Measurements from ENCODE around the gene CRPPA. TPM values are rescaled to one million over a fixed set of nuclear protein-coding genes. Genes with fewer than 3 reads are reported as not detected.
A peak's percentile ranks its signal among the peaks of the same experiment; 100 is the strongest.
"Not testable (repeated sequence)": the region's sequence is repeated elsewhere in the genome, so short reads cannot be mapped to it uniquely, and the experiment has no call there.

The CRPPA gene
- 1 to 10 TPM; 1.6 to 1.8 TPM for total RNA-seq
- polyA plus RNA-seq = under 1 TPM; 0.10 to 0.94 (median 0.69) TPM
- total RNA-seq = 1.2 to 3.2 (median 2.9) reads per million in 6 experiments

GRCh38 chr7:16421333-16422102 lies at the start of gene CRPPA:
TSS of gene CRPPA (minus strand) at chr7:16421538. CDS start at chr7:16421322, 216 bp downstream.
- Mint-ChIP-seq H3K27ac (peak within 1 kb of the TSS; percentile 87 to 98 (median 94)), H3K27me3 (peaks cover 0 to 13% (median 0%) of the 10 kb centered on the region in 5 donors), H3K36me3 (no peaks in the 10 kb centered on the region), H3K4me1 (peaks cover 9 to 23% (median 17%) of the 10 kb centered on the region in 4 donors), H3K9me3 (no peaks in the 10 kb centered on the region), H3K4me3 (peak within 1 kb of the TSS; percentile 82 to 99 (median 91))
- peak in 9 of 10 donors; percentile 11 to 70 (median 44) for DNase-seq
- POLR2A ChIA-PET = interaction anchor here (0.6 to 2.1 kb wide), 11 partner anchors 10 to 876 kb away, joined by 3 to 40 read pairs (median 4); partner anchors contain the start of genes ANKMY2 and BZW2
- ATAC-seq = peak; percentile 37 to 41

- peak in 1 of 2 donors; percentile 55 for ATAC-seq
Observed at GRCh38 chr7:16465469-16466361, 44.4 kb upstream of the CRPPA start, which contains the start of gene SOSTDC1. TSS of gene SOSTDC1 (minus strand) at chr7:16465738. CDS start at chr7:16465668, 70 bp downstream.

GRCh38 chr7:16463949-16464715 lies 42.8 kb upstream of the CRPPA start:
- no peak for ATAC-seq
- DNase-seq = no peak
- Mint-ChIP-seq H3K27me3 (peaks cover 0 to 4% (median 3%) of the 10 kb centered on the region in 5 donors), H3K9me3 (no peaks in the 10 kb centered on the region), H3K27ac (no peak overlapping the region), H3K36me3 (peaks cover 0 to 2% (median 0%) of the 10 kb centered on the region in 3 donors), H3K4me1 (peaks cover 0 to 9% (median 4%) of the 10 kb centered on the region in 4 donors), H3K4me3 (no peak overlapping the region)
- POLR2A ChIA-PET = no interaction called here

More at GRCh38 chr7:16465469-16466361, 44.4 kb upstream of the CRPPA start, which contains the start of gene SOSTDC1:
- DNase-seq = no peak
- POLR2A ChIA-PET = interaction anchor here (0.6 kb wide), 1 partner anchor 247 kb away, joined by 6 read pairs; no protein-coding TSS in a partner anchor
- H3K27me3 Mint-ChIP-seq = peaks cover 0 to 4% (median 3%) of the 10 kb centered on the region in 5 donors
- peak within 1 kb of the TSS in 9 of 10 donors; percentile 4 to 56 (median 42) for H3K4me3 Mint-ChIP-seq
- peaks cover 0 to 9% (median 4%) of the 10 kb centered on the region in 4 donors for H3K4me1 Mint-ChIP-seq
- peak within 1 kb of the TSS in 2 of 10 donors; percentile 29 to 61 for H3K27ac Mint-ChIP-seq
- H3K36me3 Mint-ChIP-seq = peaks cover 0 to 2% (median 0%) of the 10 kb centered on the region in 3 donors
- no peaks in the 10 kb centered on the region for H3K9me3 Mint-ChIP-seq

- peaks cover 0 to 2% (median 0%) of the 10 kb centered on the region in 3 donors for H3K36me3 Mint-ChIP-seq
- no peak for DNase-seq
- peaks cover 0 to 9% (median 4%) of the 10 kb centered on the region in 4 donors for H3K4me1 Mint-ChIP-seq
- POLR2A ChIA-PET = no interaction called here
- peaks cover 0 to 4% (median 2%) of the 10 kb centered on the region in 5 donors for H3K27me3 Mint-ChIP-seq
- no peak overlapping the region for H3K4me3 Mint-ChIP-seq
- no peak overlapping the region for H3K27ac Mint-ChIP-seq
- H3K9me3 Mint-ChIP-seq = no peaks in the 10 kb centered on the region
- ATAC-seq = no peak
Observed at GRCh38 chr7:16463520-16463919, 42.2 kb upstream of the CRPPA start.

- H3K27me3 Mint-ChIP-seq = peaks cover 0 to 4% (median 0%) of the 10 kb centered on the region in 5 donors
- DNase-seq (no peak), ATAC-seq (no peak)
- POLR2A ChIA-PET = no interaction called here
- no peaks in the 10 kb centered on the region for H3K9me3 Mint-ChIP-seq
- no peak overlapping the region for H3K4me3 Mint-ChIP-seq
- no peaks in the 10 kb centered on the region for H3K36me3 Mint-ChIP-seq
- peak overlapping the region in 1 of 10 donors; percentile 41 for H3K27ac Mint-ChIP-seq
- H3K4me1 Mint-ChIP-seq = peaks cover 0 to 9% (median 4%) of the 10 kb centered on the region in 4 donors
Observed at GRCh38 chr7:16462431-16462889, 41.1 kb upstream of the CRPPA start.

GRCh38 chr7:16460789-16461493 lies 39.6 kb upstream of the CRPPA start:
- Mint-ChIP-seq H3K4me1 (peaks cover 0 to 8% (median 4%) of the 10 kb centered on the region in 4 donors), H3K9me3 (peaks cover 0 to 5% (median 0%) of the 10 kb centered on the region in 9 donors), H3K4me3 (no peak overlapping the region), H3K36me3 (peaks cover 0 to 6% (median 0%) of the 10 kb centered on the region in 3 donors), H3K27me3 (peaks cover 0 to 4% (median 0%) of the 10 kb centered on the region in 5 donors), H3K27ac (no peak overlapping the region)
- ATAC-seq (no peak), DNase-seq (no peak)
- POLR2A ChIA-PET = no interaction called here

GRCh38 chr7:16456303-16456702 lies 35.0 kb upstream of the CRPPA start:
- H3K4me3 Mint-ChIP-seq, H3K9me3 Mint-ChIP-seq, POLR2A ChIA-PET, DNase-seq, H3K4me1 Mint-ChIP-seq, H3K27me3 Mint-ChIP-seq, ATAC-seq, H3K36me3 Mint-ChIP-seq, H3K27ac Mint-ChIP-seq: not testable (repeated sequence)

- peaks cover 0 to 8% (median 5%) of the 10 kb centered on the region in 4 donors for H3K4me1 Mint-ChIP-seq
- POLR2A ChIA-PET = no interaction called here
- H3K36me3 Mint-ChIP-seq = peaks cover 0 to 6% (median 0%) of the 10 kb centered on the region in 3 donors
- ATAC-seq (no peak), DNase-seq (no peak)
- H3K4me3 Mint-ChIP-seq = peak overlapping the region in 2 of 10 donors; percentile 18 to 20
- H3K27ac Mint-ChIP-seq = no peak overlapping the region
- peaks cover 0 to 5% (median 0%) of the 10 kb centered on the region in 9 donors for H3K9me3 Mint-ChIP-seq
- H3K27me3 Mint-ChIP-seq = no peaks in the 10 kb centered on the region
Observed at GRCh38 chr7:16455591-16455990, 34.3 kb upstream of the CRPPA start.

- H3K36me3 Mint-ChIP-seq = no peaks in the 10 kb centered on the region
- peaks cover 0 to 2% (median 1%) of the 10 kb centered on the region in 4 donors for H3K4me1 Mint-ChIP-seq
- DNase-seq = no peak
- H3K4me3 Mint-ChIP-seq = no peak overlapping the region
- H3K27ac Mint-ChIP-seq = no peak overlapping the region
- no peak for ATAC-seq
- H3K9me3 Mint-ChIP-seq = no peaks in the 10 kb centered on the region
- H3K27me3 Mint-ChIP-seq = peaks cover 0 to 2% (median 0%) of the 10 kb centered on the region in 5 donors
- POLR2A ChIA-PET = no interaction called here
Observed at GRCh38 chr7:16450366-16450765, 29.0 kb upstream of the CRPPA start.

GRCh38 chr7:16447876-16448275 lies 26.5 kb upstream of the CRPPA start:
- Mint-ChIP-seq H3K27me3 (peaks cover 0 to 2% (median 0%) of the 10 kb centered on the region in 5 donors), H3K4me1 (no peaks in the 10 kb centered on the region)
- POLR2A ChIA-PET = no interaction called here

GRCh38 chr7:16446508-16446907 lies 25.2 kb upstream of the CRPPA start:
- H3K36me3 Mint-ChIP-seq = no peaks in the 10 kb centered on the region
- H3K27ac Mint-ChIP-seq = no peak overlapping the region
- peaks cover 0 to 2% (median 0%) of the 10 kb centered on the region in 5 donors for H3K27me3 Mint-ChIP-seq
- no peak overlapping the region for H3K4me3 Mint-ChIP-seq
- H3K9me3 Mint-ChIP-seq = peaks cover 0 to 5% (median 0%) of the 10 kb centered on the region in 9 donors
- DNase-seq (no peak), ATAC-seq (no peak)
- POLR2A ChIA-PET = no interaction called here
- H3K4me1 Mint-ChIP-seq = no peaks in the 10 kb centered on the region

More at GRCh38 chr7:16447876-16448275, 26.5 kb upstream of the CRPPA start:
- DNase-seq = no peak
- ATAC-seq = no peak
- Mint-ChIP-seq H3K36me3 (no peaks in the 10 kb centered on the region), H3K9me3 (no peaks in the 10 kb centered on the region), H3K4me3 (no peak overlapping the region), H3K27ac (no peak overlapping the region)
